ENCODE measurements around the gene DCBLD1. TPM values are rescaled to one million over a fixed set of nuclear protein-coding genes. Genes with fewer than 3 reads are reported as not detected.
A peak's percentile ranks its signal among the peaks of the same experiment; 100 is the strongest.
"Not testable (repeated sequence)": the region's sequence is repeated elsewhere in the genome, so short reads cannot be mapped to it uniquely, and the experiment has no call there.

The DCBLD1 gene
- total RNA-seq, result 24.4 and 32.3 TPM in 2 replicates

GRCh38 chr6:117482240-117483003 lies at the start of gene DCBLD1:
DCBLD1 (plus strand) TSS chr6:117482674; CDS start chr6:117482782, 108 bp downstream.
- peak; percentile 83 to 85 for DNase-seq (ENCODE audit: low read depth in 2 of 2)

GRCh38 chr6:117440706-117441525 lies 41.6 kb upstream of the DCBLD1 start:
- DNase-seq (ENCODE audit: low read depth in 2 of 2), result no peak

- no peak for DNase-seq (ENCODE audit: low read depth in 2 of 2)
Measured at GRCh38 chr6:117441824-117442264, 40.6 kb upstream of the DCBLD1 start.

- DNase-seq (ENCODE audit: low read depth in 2 of 2), result not testable (repeated sequence)
Measured at GRCh38 chr6:117442313-117442712, 40.2 kb upstream of the DCBLD1 start.

- DNase-seq (ENCODE audit: low read depth in 2 of 2), result no peak
Measured at GRCh38 chr6:117444600-117444999, 37.9 kb upstream of the DCBLD1 start.

- DNase-seq (ENCODE audit: low read depth in 2 of 2), result no peak
Measured at GRCh38 chr6:117446861-117447260, 35.6 kb upstream of the DCBLD1 start.

GRCh38 chr6:117448011-117448410 lies 34.5 kb upstream of the DCBLD1 start:
- no peak for DNase-seq (ENCODE audit: low read depth in 2 of 2)

GRCh38 chr6:117448732-117449485 lies 33.6 kb upstream of the DCBLD1 start:
- DNase-seq (ENCODE audit: low read depth in 2 of 2), result peak in 1 of 2 donors; percentile 61

GRCh38 chr6:117449549-117450439 lies 32.7 kb upstream of the DCBLD1 start:
- peak; percentile 80 to 86 for DNase-seq (ENCODE audit: low read depth in 2 of 2)

- no peak for DNase-seq (ENCODE audit: low read depth in 2 of 2)
Measured at GRCh38 chr6:117451671-117452070, 30.8 kb upstream of the DCBLD1 start.

GRCh38 chr6:117456250-117456649 lies 26.2 kb upstream of the DCBLD1 start:
- DNase-seq (ENCODE audit: low read depth in 2 of 2), result no peak

- DNase-seq (ENCODE audit: low read depth in 2 of 2), result no peak
Measured at GRCh38 chr6:117456998-117457397, 25.5 kb upstream of the DCBLD1 start.

GRCh38 chr6:117459204-117459944 lies 23.1 kb upstream of the DCBLD1 start:
- no peak for DNase-seq (ENCODE audit: low read depth in 2 of 2)

- DNase-seq (ENCODE audit: low read depth in 2 of 2), result peak; percentile 36 to 71
Measured at GRCh38 chr6:117463762-117464665, 18.5 kb upstream of the DCBLD1 start.

- DNase-seq (ENCODE audit: low read depth in 2 of 2), result peak in 1 of 2 donors; percentile 5
Measured at GRCh38 chr6:117464700-117465099, 17.8 kb upstream of the DCBLD1 start.

- no peak for DNase-seq (ENCODE audit: low read depth in 2 of 2)
Measured at GRCh38 chr6:117465691-117466090, 16.8 kb upstream of the DCBLD1 start.

- no peak for DNase-seq (ENCODE audit: low read depth in 2 of 2)
Measured at GRCh38 chr6:117467876-117468275, 14.6 kb upstream of the DCBLD1 start.

GRCh38 chr6:117468527-117468926 lies 13.9 kb upstream of the DCBLD1 start:
- DNase-seq (ENCODE audit: low read depth in 2 of 2), result not testable (repeated sequence)

- DNase-seq (ENCODE audit: low read depth in 2 of 2), result no peak
Measured at GRCh38 chr6:117469356-117469755, 13.1 kb upstream of the DCBLD1 start.
